ENCODE results near the gene FMR1NB.

GRCh38 chrX:148070504-148070877 lies 89.4 kb downstream of the FMR1NB start:
- TF ChIP-seq CTCF (IDR thresholded peaks at IDR 0.05; ENCODE audit: poor library complexity, severe bottlenecking) = peak; percentile 49
- TF ChIP-seq SMC3 (conservative IDR thresholded peaks at IDR 0.05; ENCODE audit: poor library complexity) = peak; percentile 59
- TF ChIP-seq POLR2AphosphoS5 (IDR thresholded peaks at IDR 0.05) = no peak
- TF ChIP-seq, protein P1, sequence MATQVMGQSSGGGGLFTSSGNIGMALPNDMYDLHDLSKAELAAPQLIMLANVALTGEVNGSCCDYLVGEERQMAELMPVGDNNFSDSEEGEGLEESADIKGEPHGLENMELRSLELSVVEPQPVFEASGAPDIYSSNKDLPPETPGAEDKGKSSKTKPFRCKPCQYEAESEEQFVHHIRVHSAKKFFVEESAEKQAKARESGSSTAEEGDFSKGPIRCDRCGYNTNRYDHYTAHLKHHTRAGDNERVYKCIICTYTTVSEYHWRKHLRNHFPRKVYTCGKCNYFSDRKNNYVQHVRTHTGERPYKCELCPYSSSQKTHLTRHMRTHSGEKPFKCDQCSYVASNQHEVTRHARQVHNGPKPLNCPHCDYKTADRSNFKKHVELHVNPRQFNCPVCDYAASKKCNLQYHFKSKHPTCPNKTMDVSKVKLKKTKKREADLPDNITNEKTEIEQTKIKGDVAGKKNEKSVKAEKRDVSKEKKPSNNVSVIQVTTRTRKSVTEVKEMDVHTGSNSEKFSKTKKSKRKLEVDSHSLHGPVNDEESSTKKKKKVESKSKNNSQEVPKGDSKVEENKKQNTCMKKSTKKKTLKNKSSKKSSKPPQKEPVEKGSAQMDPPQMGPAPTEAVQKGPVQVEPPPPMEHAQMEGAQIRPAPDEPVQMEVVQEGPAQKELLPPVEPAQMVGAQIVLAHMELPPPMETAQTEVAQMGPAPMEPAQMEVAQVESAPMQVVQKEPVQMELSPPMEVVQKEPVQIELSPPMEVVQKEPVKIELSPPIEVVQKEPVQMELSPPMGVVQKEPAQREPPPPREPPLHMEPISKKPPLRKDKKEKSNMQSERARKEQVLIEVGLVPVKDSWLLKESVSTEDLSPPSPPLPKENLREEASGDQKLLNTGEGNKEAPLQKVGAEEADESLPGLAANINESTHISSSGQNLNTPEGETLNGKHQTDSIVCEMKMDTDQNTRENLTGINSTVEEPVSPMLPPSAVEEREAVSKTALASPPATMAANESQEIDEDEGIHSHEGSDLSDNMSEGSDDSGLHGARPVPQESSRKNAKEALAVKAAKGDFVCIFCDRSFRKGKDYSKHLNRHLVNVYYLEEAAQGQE (IDR thresholded peaks at IDR 0.05; ENCODE audit: borderline replicate concordance) = no peak

All from neural cell (in vitro differentiated cells).